Liver (tissue), 3 donors: ENCODE measurements around the gene DIP2C.

Experiments used
- CTCF ChIP-seq: fragments of 150-350 bp; IDR thresholded peaks from 2 replicates; pipeline ENCODE4 v1.5.1; 2017; ENCODE audit warnings: improper control_type of control experiment, low read depth, low read length; ENCODE audit not compliant: missing input control
- MAX ChIP-seq: IDR thresholded peaks from 2 replicates; pipeline ENCODE4 v1.6.1; 2016; ENCODE audit warnings: antibody characterized with exemption
- RAD21 ChIP-seq, 2 donors: IDR thresholded peaks; 2 replicates each; pipeline ENCODE4 v1.6.1; 2016; ENCODE audit warnings: antibody characterized with exemption in 2 of 2, mild to moderate bottlenecking in 2 of 2
- REST ChIP-seq: IDR thresholded peaks from 2 replicates; pipeline ENCODE4 v1.6.1; 2016; ENCODE audit warnings: antibody characterized with exemption, mild to moderate bottlenecking
- SP1 ChIP-seq: IDR thresholded peaks from 2 replicates; pipeline ENCODE4 v1.6.1; 2018; ENCODE audit warnings: antibody characterized with exemption, mild to moderate bottlenecking
- TAF1 ChIP-seq: conservative IDR thresholded peaks from 2 replicates; pipeline ENCODE4 v1.6.1; 2016; ENCODE audit warnings: antibody characterized with exemption, mild to moderate bottlenecking
- ZBTB33 ChIP-seq: IDR thresholded peaks from 2 replicates; pipeline ENCODE4 v1.6.1; 2016; ENCODE audit warnings: antibody characterized with exemption
- donor health status: healthy.
- donor health status: healthy.

- TF ChIP-seq CTCF (no peak), SP1 (no peak), REST (no peak), TAF1 (no peak), MAX (no peak), ZBTB33 (no peak), RAD21 (IDR thresholded peaks at IDR 0.05) (no peak)
These were observed 80.2 kb downstream of the DIP2C start for GRCh38 chr10:609262-609658.
